ENCODE data around the gene UBE2R2. TPM values are rescaled to one million over a fixed set of nuclear protein-coding genes. Genes with fewer than 3 reads are reported as not detected.

UBE2R2 gene
- total RNA-seq, 1 donor from 2014 or later, result 34.2 TPM

- no peak overlapping the region for H3K4me3 ChIP-seq (ENCODE audit: low read depth, low read length)
- H3K36me3 ChIP-seq (ENCODE audit: control insufficient read depth, insufficient read depth, low read length), result peaks cover 7% of the 10 kb centered on the region
- H3K27me3 ChIP-seq (ENCODE audit: control insufficient read depth, insufficient read depth, low read length), result no peaks in the 10 kb centered on the region
- no peak for DNase-seq (ENCODE audit: low read depth)
- TF ChIP-seq CTCF (IDR thresholded peaks at IDR 0.05; ENCODE audit: insufficient read depth, low read length, poor library complexity, severe bottlenecking), result no peak
These were observed 102.4 kb downstream of the UBE2R2 start for GRCh38 chr9:33919276-33919897.

- Histone ChIP-seq H3K36me3 (ENCODE audit: control insufficient read depth, insufficient read depth, low read length) (peaks cover 9% of the 10 kb centered on the region), H3K27me3 (ENCODE audit: control insufficient read depth, insufficient read depth, low read length) (no peaks in the 10 kb centered on the region), H3K4me3 (ENCODE audit: low read depth, low read length) (no peak overlapping the region)
- TF ChIP-seq CTCF (IDR thresholded peaks at IDR 0.05; ENCODE audit: insufficient read depth, low read length, poor library complexity, severe bottlenecking), result peak; percentile 80
- DNase-seq (ENCODE audit: low read depth), result no peak
These were observed 105.3 kb downstream of the UBE2R2 start for GRCh38 chr9:33921967-33922895.

GRCh38 chr9:33923079-33923478 lies 106.1 kb downstream of the UBE2R2 start:
- no peak overlapping the region for H3K4me3 ChIP-seq (ENCODE audit: low read depth, low read length)
- no peaks in the 10 kb centered on the region for H3K27me3 ChIP-seq (ENCODE audit: control insufficient read depth, insufficient read depth, low read length)
- no peak for TF ChIP-seq CTCF (IDR thresholded peaks at IDR 0.05; ENCODE audit: insufficient read depth, low read length, poor library complexity, severe bottlenecking)
- DNase-seq (ENCODE audit: low read depth), result no peak
- peaks cover 9% of the 10 kb centered on the region for H3K36me3 ChIP-seq (ENCODE audit: control insufficient read depth, insufficient read depth, low read length)

GRCh38 chr9:33923998-33924701 lies 107.2 kb downstream of the UBE2R2 start:
- TF ChIP-seq CTCF (IDR thresholded peaks at IDR 0.05; ENCODE audit: insufficient read depth, low read length, poor library complexity, severe bottlenecking), result no peak
- DNase-seq (ENCODE audit: low read depth), result no peak
- H3K36me3 ChIP-seq (ENCODE audit: control insufficient read depth, insufficient read depth, low read length), result peaks cover 9% of the 10 kb centered on the region
- no peak overlapping the region for H3K4me3 ChIP-seq (ENCODE audit: low read depth, low read length)
- no peaks in the 10 kb centered on the region for H3K27me3 ChIP-seq (ENCODE audit: control insufficient read depth, insufficient read depth, low read length)

- peak; percentile 14 for DNase-seq (ENCODE audit: low read depth)
- peaks cover 9% of the 10 kb centered on the region for H3K36me3 ChIP-seq (ENCODE audit: control insufficient read depth, insufficient read depth, low read length)
- no peak overlapping the region for H3K4me3 ChIP-seq (ENCODE audit: low read depth, low read length)
- TF ChIP-seq CTCF (IDR thresholded peaks at IDR 0.05; ENCODE audit: insufficient read depth, low read length, poor library complexity, severe bottlenecking), result peak; percentile 67
- no peaks in the 10 kb centered on the region for H3K27me3 ChIP-seq (ENCODE audit: control insufficient read depth, insufficient read depth, low read length)
These were observed 108.2 kb downstream of the UBE2R2 start for GRCh38 chr9:33924978-33925797.
